Keratinocyte (primary cell): ENCODE data around the gene USP16. TPM values are rescaled to one million over a fixed set of nuclear protein-coding genes. Genes with fewer than 3 reads are reported as not detected.

Experiments used
- DNase-seq: peaks from one replicate; pipeline ENCODE4 v3.0.0-alpha.2; 2011; ENCODE audit warnings: low read depth, missing footprints, low spot score
- FAIRE-seq: peaks from 2 replicates; lab custom pipeline; 2011; peaks lifted over from hg19 to GRCh38; lab: Jason Lieb, UNC
- H2AFZ ChIP-seq: 2 replicates; pipeline ENCODE4 v1.6.0; 2012; ENCODE audit warnings: low read length, control low read depth, inconsistent platforms; ENCODE audit not compliant: control insufficient read depth
- H3K27ac ChIP-seq: 2 replicates; pipeline ENCODE4 v1.5.1; 2011; ENCODE audit warnings: low read length; ENCODE audit not compliant: control insufficient read depth, insufficient read depth
- H3K27me3 ChIP-seq: 3 replicates; pipeline ENCODE4 v1.6.0; 2011; ENCODE audit warnings: low read length; ENCODE audit not compliant: control insufficient read depth, insufficient read depth; ENCODE audit errors: extremely low read depth
- H3K36me3 ChIP-seq, 2 experiments: 2 replicates in 1 of 2; 3 replicates in 1 of 2; pipeline ENCODE4 v1.5.1; 2011; ENCODE audit warnings: low read length in 2 of 2, mild to moderate bottlenecking in 1 of 2; ENCODE audit not compliant: control insufficient read depth in 2 of 2, insufficient read depth in 2 of 2; ENCODE audit errors: extremely low read depth in 1 of 2
- H3K4me1 ChIP-seq: 3 replicates; pipeline ENCODE4 v1.5.1; 2011; ENCODE audit warnings: low read length; ENCODE audit not compliant: control insufficient read depth, insufficient read depth; ENCODE audit errors: extremely low read depth
- H3K4me2 ChIP-seq: 3 replicates; pipeline ENCODE4 v1.6.0; 2011; ENCODE audit warnings: low read depth, low read length; ENCODE audit not compliant: control insufficient read depth, insufficient read depth; ENCODE audit errors: extremely low read depth
- H3K4me3 ChIP-seq, 3 experiments: fragments of 200-600 bp in 1 of 3; sonication (generic) in 1 of 3; 2 replicates in 2 of 3; 3 replicates in 1 of 3; pipeline ENCODE4 v1.5.1; 2011 to 2016; ENCODE audit warnings: low read length in 3 of 3, mild to moderate bottlenecking in 3 of 3, control low read depth in 2 of 3, inconsistent platforms in 1 of 3, low read depth in 1 of 3, mixed read lengths in 1 of 3, mixed run types in 1 of 3, moderate library complexity in 1 of 3; ENCODE audit not compliant: control insufficient read depth in 2 of 3, insufficient read depth in 2 of 3; ENCODE audit errors: extremely low read depth in 1 of 3
- H3K79me2 ChIP-seq: 2 replicates; pipeline ENCODE4 v1.6.0; 2012; ENCODE audit warnings: low read length; ENCODE audit not compliant: control insufficient read depth, insufficient read depth
- H3K9ac ChIP-seq: 3 replicates; pipeline ENCODE4 v1.6.0; 2011; ENCODE audit warnings: low read length; ENCODE audit not compliant: control insufficient read depth, insufficient read depth; ENCODE audit errors: extremely low read depth
- H3K9me1 ChIP-seq: 3 replicates; pipeline ENCODE4 v1.6.0; 2011; ENCODE audit warnings: low read length; ENCODE audit not compliant: control insufficient read depth, insufficient read depth; ENCODE audit errors: extremely low read depth
- H3K9me3 ChIP-seq: 2 replicates; pipeline ENCODE4 v1.5.1; 2012; ENCODE audit warnings: low read depth, low read length; ENCODE audit not compliant: control insufficient read depth
- H4K20me1 ChIP-seq: 3 replicates; pipeline ENCODE4 v1.6.0; 2011; ENCODE audit warnings: low read length; ENCODE audit not compliant: control insufficient read depth, insufficient read depth; ENCODE audit errors: extremely low read depth
- EZH2 ChIP-seq: IDR thresholded peaks from one replicate; pipeline ENCODE4 v1.6.1; 2012; ENCODE audit warnings: inconsistent platforms, mild to moderate bottlenecking, low read length, moderate library complexity
- dilution Hi-C: fragments of 300-500 bp; cut with MboI; formaldehyde crosslinking; loops from one replicate; pipeline ENCODE4 v1.7.0; 2020; ENCODE audit warnings: low sequenced_read_pairs; ENCODE audit not compliant: extremely low pct_ligation_motif_present
- polyA minus RNA-seq, 3 experiments: library from RNA; depleted of rRNA, polyadenylated mRNA; stranded (reverse); fragments of >200 nt; gene quantifications; 1 replicate in 1 of 3; 2 replicates in 1 of 3; 3 replicates in 1 of 3; pipeline ENCODE4 v1.2.3, GENCODE V29; 2011
- polyA plus RNA-seq, 5 experiments: library from polyadenylated mRNA; depleted of rRNA in 3 of 5; stranded (reverse) in 3 of 5; stranded (forward) in 1 of 5; unstranded in 1 of 5; fragments of >200 nt; gene quantifications; 1 replicate in 1 of 5; 2 replicates in 3 of 5; 3 replicates in 1 of 5; pipeline versions ENCODE4 v1.2.1 to v1.2.3, GENCODE V29; 2011 to 2012; ENCODE audit warnings: missing spikeins in 2 of 5, low read depth in 1 of 5, low replicate concordance in 1 of 5
- TF ChIP-seq, protein P1 (sequence below), 3 experiments: IDR thresholded peaks in 1 of 3; conservative IDR thresholded peaks in 1 of 3; optimal IDR thresholded peaks in 1 of 3; 2 replicates in 2 of 3; 3 replicates in 1 of 3; pipeline versions ENCODE3 to v1.5.1; 2011; ENCODE audit warnings: low read length in 3 of 3, mild to moderate bottlenecking in 3 of 3, moderate library complexity in 2 of 3, control low read depth in 1 of 3, inconsistent platforms in 1 of 3; ENCODE audit not compliant: insufficient read depth in 2 of 3; ENCODE audit errors: extremely low read depth in 1 of 3

USP16 gene
- 12.7 to 26.7 TPM (median 16.3 TPM) in 3 replicates for polyA plus RNA-seq
- polyA plus RNA-seq (2011; ENCODE audit: low read depth), result 82.9 TPM
- polyA plus RNA-seq (2011; cell fraction: cytosol; rRNA removed), result 10.5 and 22.2 TPM in 2 replicates
- 13.9 and 20.5 TPM in 2 replicates for polyA plus RNA-seq (2011; cell fraction: nucleus; rRNA removed)
- 18.4 and 23.0 TPM in 2 replicates for polyA plus RNA-seq (2012; ENCODE audit: low replicate concordance)
- polyA minus RNA-seq, result 4.1 to 12.6 TPM (median 4.3 TPM) in 3 replicates
- 6.7 TPM for polyA minus RNA-seq (2011; cell fraction: cytosol; rRNA and poly(A)+ RNA removed)
- polyA minus RNA-seq (2011; cell fraction: nucleus; rRNA and poly(A)+ RNA removed), result 5.2 and 9.9 TPM in 2 replicates

DNA sequence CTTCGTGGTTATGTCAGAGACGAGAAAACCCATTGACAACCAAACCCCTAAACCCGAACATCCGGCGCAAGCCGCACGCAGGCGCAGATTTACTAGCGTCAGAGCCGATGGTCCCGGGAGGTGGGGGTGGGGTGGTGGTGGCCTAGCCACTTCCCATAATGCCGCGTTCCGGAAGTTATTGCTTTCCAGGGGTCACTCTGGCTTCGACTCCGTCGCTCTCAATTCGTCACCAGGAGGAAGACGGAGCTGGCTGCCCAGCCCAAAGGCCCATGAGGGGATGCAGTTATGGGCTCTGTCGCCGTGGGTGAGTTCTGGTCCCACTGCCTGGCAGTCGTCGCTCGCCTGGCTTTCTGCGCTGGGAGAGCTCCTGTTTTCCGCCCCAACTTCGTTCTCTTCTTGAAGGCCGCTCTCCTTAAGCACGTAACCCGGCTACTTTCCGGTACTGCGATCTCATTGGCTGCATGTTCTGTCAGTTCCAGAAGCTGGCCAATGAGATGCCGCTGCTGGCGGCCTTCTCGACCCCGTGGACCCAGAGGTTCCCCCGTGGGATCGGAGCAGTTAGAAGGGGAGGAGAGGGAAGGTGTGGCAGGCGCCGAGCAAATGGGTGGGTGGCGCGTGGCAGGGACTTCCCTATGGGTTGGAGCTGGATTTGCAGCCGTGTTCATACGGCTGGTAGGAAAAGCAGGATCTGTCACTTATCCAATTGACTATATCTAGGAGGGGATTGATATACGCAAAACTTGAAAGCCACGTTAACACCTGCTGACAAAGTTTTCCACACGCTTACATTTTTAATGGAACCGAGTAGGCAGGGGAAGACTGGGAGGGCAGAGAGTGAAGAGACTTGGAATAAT lies at the start of gene USP16:
TSS of gene USP16 (plus strand) at position 195 of the 854 bp plus-strand sequence. CDS start 3,246 bp downstream, outside the sequence.
- TF ChIP-seq, protein P1, sequence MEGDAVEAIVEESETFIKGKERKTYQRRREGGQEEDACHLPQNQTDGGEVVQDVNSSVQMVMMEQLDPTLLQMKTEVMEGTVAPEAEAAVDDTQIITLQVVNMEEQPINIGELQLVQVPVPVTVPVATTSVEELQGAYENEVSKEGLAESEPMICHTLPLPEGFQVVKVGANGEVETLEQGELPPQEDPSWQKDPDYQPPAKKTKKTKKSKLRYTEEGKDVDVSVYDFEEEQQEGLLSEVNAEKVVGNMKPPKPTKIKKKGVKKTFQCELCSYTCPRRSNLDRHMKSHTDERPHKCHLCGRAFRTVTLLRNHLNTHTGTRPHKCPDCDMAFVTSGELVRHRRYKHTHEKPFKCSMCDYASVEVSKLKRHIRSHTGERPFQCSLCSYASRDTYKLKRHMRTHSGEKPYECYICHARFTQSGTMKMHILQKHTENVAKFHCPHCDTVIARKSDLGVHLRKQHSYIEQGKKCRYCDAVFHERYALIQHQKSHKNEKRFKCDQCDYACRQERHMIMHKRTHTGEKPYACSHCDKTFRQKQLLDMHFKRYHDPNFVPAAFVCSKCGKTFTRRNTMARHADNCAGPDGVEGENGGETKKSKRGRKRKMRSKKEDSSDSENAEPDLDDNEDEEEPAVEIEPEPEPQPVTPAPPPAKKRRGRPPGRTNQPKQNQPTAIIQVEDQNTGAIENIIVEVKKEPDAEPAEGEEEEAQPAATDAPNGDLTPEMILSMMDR (optimal IDR thresholded peaks at IDR 0.05 in 1 of 3, IDR thresholded peaks at IDR 0.05 in 1 of 3, conservative IDR thresholded peaks at IDR 0.05 in 1 of 3; ENCODE audit: extremely low read depth in 1 of 3, insufficient read depth in 2 of 3, low read length in 3 of 3), result peak in 1 of 3 experiments; percentile 2
- no peak for TF ChIP-seq EZH2
- dilution Hi-C loops, result no loop called here
- no peaks in the 10 kb centered on the region for H3K9me1 ChIP-seq
- peaks cover 41% of the 10 kb centered on the region for H3K79me2 ChIP-seq
- DNase-seq, result peak; percentile 89
- no peaks in the 10 kb centered on the region for H4K20me1 ChIP-seq
- H3K27me3 ChIP-seq, result no peaks in the 10 kb centered on the region
- H3K27ac ChIP-seq, result peak within 1 kb of the TSS; percentile 100
- peaks cover 12% of the 10 kb centered on the region for H3K4me1 ChIP-seq
- H2AFZ ChIP-seq, result peak within 1 kb of the TSS; percentile 100
- no peaks in the 10 kb centered on the region for H3K9me3 ChIP-seq
- peak; percentile 62 for FAIRE-seq
- peak within 1 kb of the TSS; percentile 88 for H3K4me2 ChIP-seq
- peak within 1 kb of the TSS; percentile 100 for H3K9ac ChIP-seq
- peak within 1 kb of the TSS; percentile 56 to 97 (median 92) for H3K4me3 ChIP-seq
- peaks cover 2 to 6% of the 10 kb centered on the region in 2 experiments for H3K36me3 ChIP-seq

DNA sequence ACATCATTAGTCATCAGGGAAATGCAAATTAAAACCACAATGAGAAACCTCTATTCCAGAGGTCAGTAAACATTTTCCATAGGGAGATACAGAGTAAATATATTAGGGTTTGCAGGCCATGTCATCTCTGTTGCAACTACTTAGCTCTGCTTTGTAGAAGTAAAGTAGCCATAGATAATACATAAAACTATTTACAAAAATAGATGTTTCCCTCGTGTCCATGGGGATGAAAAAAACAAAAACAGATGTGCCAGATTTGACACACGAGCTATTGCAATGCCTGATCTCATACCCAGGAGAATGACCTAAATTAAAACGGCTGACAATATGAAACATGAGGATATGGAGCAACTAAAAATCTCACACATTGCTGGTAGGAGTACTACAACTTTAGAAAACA lies 49.1 kb upstream of the USP16 start:
- Histone ChIP-seq H3K4me2 (no peak overlapping the region), H3K79me2 (peaks cover 10% of the 10 kb centered on the region), H3K27me3 (no peaks in the 10 kb centered on the region), H3K9me1 (peaks cover 2% of the 10 kb centered on the region), H3K36me3 (peaks cover 11 to 12% of the 10 kb centered on the region in 2 experiments), H3K9me3 (no peaks in the 10 kb centered on the region), H3K27ac (no peak overlapping the region), H4K20me1 (no peaks in the 10 kb centered on the region), H3K4me1 (no peaks in the 10 kb centered on the region), H2AFZ (no peak overlapping the region), H3K9ac (no peak overlapping the region), H3K4me3 (no peak overlapping the region)
- DNase-seq (no peak), FAIRE-seq (no peak)
- TF ChIP-seq EZH2, result no peak
- TF ChIP-seq, protein P1 (optimal IDR thresholded peaks at IDR 0.05 in 1 of 3, IDR thresholded peaks at IDR 0.05 in 1 of 3, conservative IDR thresholded peaks at IDR 0.05 in 1 of 3; ENCODE audit: extremely low read depth in 1 of 3, insufficient read depth in 2 of 3, low read length in 3 of 3), result no peak
- dilution Hi-C loops, result no loop called here
